ENCODE results near the gene SPATA17.

The SPATA17 gene

GRCh38 chr1:217647791-217648190 lies 16.6 kb downstream of the SPATA17 start:
- no peak for TF ChIP-seq ZFP30 (CRISPR knock-in tag; IDR thresholded peaks at IDR 0.05)
- no peak for TF ChIP-seq SNAI2 (CRISPR knock-in tag; IDR thresholded peaks at IDR 0.05)
- TF ChIP-seq ESRRG (CRISPR knock-in tag; IDR thresholded peaks at IDR 0.05) = no peak
- TF ChIP-seq CREB5 (CRISPR knock-in tag; IDR thresholded peaks at IDR 0.05; ENCODE audit: low read depth) = no peak
- no peak for TF ChIP-seq ZC3H10 (CRISPR knock-in tag; IDR thresholded peaks at IDR 0.05)
- no peak for TF ChIP-seq POU6F1 (CRISPR knock-in tag; IDR thresholded peaks at IDR 0.05; ENCODE audit: borderline replicate concordance, low read depth)
- no peak for TF ChIP-seq PPARA (CRISPR knock-in tag; IDR thresholded peaks at IDR 0.05; ENCODE audit: borderline replicate concordance)
- TF ChIP-seq TSHZ2 (CRISPR knock-in tag; IDR thresholded peaks at IDR 0.05) = no peak
- ATAC-seq = no peak

- ATAC-seq = no peak
Observed at GRCh38 chr1:217650674-217651073, 19.5 kb downstream of the SPATA17 start.

More at GRCh38 chr1:217650674-217651073, 19.5 kb downstream of the SPATA17 start:
- no peak for TF ChIP-seq TCF4 (CRISPR knock-in tag; IDR thresholded peaks at IDR 0.05; ENCODE audit: borderline replicate concordance)
- TF ChIP-seq ESRRG (CRISPR knock-in tag; IDR thresholded peaks at IDR 0.05) = no peak
- TF ChIP-seq ZC3H10 (CRISPR knock-in tag; IDR thresholded peaks at IDR 0.05) = no peak
- TF ChIP-seq OSR1 (CRISPR knock-in tag; IDR thresholded peaks at IDR 0.05) = no peak
- TF ChIP-seq CREB5 (CRISPR knock-in tag; IDR thresholded peaks at IDR 0.05; ENCODE audit: low read depth) = no peak
- TF ChIP-seq ZNF8 (CRISPR knock-in tag; IDR thresholded peaks at IDR 0.05) = no peak
- TF ChIP-seq BACH2 (CRISPR knock-in tag; IDR thresholded peaks at IDR 0.05; ENCODE audit: borderline replicate concordance) = no peak
- no peak for TF ChIP-seq TSHZ2 (CRISPR knock-in tag; IDR thresholded peaks at IDR 0.05)
- no peak for TF ChIP-seq ZNF565 (CRISPR knock-in tag; conservative IDR thresholded peaks at IDR 0.05; ENCODE audit: low read depth)
- TF ChIP-seq ISL1 (CRISPR knock-in tag; IDR thresholded peaks at IDR 0.05) = no peak
- no peak for TF ChIP-seq ARNTL (CRISPR knock-in tag; IDR thresholded peaks at IDR 0.05; ENCODE audit: borderline replicate concordance, low read depth)
- TF ChIP-seq POU6F1 (CRISPR knock-in tag; IDR thresholded peaks at IDR 0.05; ENCODE audit: borderline replicate concordance, low read depth) = no peak
- no peak for TF ChIP-seq GLIS3 (CRISPR knock-in tag; IDR thresholded peaks at IDR 0.05)
- no peak for TF ChIP-seq SNAI2 (CRISPR knock-in tag; IDR thresholded peaks at IDR 0.05)
- TF ChIP-seq PATZ1 (CRISPR knock-in tag; IDR thresholded peaks at IDR 0.05; ENCODE audit: borderline replicate concordance) = no peak
- no peak for TF ChIP-seq CSDC2 (CRISPR knock-in tag; IDR thresholded peaks at IDR 0.05)

Data from SK-N-SH treated with all-trans-retinoic acid at 6 μM for 48 hours (cell line).